OCI-M2 (cell line): Measurements from ENCODE around the gene PAX6.
"Not testable (repeated sequence)": the region's sequence is repeated elsewhere in the genome, so short reads cannot be mapped to it uniquely, and the experiment has no call there.

Experiments
- DNase-seq: peaks from one replicate; lab custom pipeline; 2025; ENCODE audit not compliant: unreplicated experiment; lab: John Stamatoyannopoulos, UW

The PAX6 gene

DNA sequence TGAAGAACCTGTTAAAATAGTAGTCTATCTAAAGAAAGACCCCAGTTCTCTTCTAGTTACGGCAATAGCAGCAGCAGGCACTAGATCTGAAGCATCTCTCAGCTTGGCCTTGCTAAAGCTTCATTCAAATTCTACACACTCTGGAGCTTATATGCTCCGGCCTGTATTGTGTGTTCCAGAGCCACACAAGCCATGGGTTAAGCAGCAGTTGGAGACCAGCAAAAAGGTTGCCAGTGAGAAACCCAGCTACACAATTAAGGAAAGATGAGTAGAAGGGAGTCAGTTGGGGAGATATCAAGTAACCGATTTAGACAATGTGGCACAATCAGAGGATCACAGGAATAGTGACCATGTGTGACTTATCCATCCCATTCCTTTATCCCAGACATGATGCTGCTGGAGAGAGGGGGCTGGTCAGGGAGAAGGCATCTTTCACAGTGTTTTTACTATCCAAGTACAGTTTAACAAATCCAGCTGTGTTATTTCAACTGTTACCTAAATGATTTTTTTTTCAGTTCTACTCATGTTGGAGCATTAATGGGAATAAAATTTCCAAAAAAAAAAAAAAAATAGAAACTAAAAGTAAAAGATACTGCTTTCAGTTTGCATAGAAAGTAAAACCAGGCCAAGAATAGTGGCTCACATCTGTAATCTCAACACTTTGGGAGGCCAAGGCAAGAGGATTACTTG is 41.0 kb downstream of the PAX6 start:
- no peak for DNase-seq

DNA sequence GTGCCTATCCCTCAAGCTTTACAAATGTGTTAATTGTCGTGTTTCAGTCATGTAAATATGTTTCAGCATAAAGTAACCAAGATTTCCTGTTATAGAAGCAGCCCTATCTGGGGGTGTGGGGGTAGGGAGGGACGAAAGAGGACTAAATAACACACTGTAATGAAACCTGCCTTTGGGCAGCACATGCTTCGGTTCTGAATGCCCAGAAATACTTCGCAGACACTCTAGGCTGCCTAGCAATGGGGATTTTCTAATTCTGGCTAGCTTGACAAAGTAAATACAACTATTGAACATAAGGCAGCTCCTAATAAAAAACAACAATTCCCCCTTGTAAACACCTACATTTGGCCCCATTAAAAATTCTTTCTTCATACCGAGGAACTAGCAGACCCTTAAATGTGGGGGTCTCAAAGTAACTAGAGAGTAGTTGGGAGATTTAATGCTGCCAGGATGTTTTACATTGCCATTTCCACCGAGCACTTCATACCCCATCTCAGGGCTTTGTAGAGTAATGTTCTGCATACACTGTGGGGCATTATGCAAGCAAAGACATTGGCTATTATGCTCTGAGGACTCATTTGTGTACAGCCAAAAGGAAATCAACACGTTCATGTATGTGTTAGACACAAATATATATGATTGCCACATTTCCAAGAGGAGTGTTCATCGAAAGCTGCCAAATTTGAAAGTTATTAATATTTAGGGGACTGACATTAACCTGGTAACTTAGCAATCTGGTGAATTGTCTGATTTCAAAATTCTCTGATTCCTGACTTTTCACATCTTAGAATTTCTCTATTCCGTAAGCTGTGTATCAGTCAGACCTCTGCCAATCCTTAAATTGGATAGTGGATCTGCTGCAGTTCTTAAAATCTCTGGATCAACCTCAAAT is 42.1 kb downstream of the PAX6 start:
- DNase-seq = no peak

DNA sequence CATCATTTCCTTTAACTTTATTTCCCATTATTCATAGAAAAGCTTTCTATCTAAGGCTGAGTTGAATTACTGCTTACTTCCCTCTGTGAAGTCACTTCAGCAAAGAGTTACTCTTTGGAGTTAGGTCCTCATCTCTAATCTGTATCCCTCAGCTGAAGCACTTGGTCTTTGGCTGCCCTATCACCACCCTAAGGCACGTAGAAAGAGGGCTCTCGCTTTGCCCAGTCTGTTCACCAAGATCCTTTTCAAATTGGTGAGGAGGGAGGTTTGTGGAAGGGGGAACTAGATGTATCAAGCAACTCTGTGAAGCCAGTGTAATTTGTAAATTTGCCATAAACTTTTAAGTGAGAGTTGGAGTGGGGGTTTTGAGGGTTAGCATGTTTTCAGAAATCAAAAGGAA is 43.4 kb downstream of the PAX6 start:
- no peak for DNase-seq

DNA sequence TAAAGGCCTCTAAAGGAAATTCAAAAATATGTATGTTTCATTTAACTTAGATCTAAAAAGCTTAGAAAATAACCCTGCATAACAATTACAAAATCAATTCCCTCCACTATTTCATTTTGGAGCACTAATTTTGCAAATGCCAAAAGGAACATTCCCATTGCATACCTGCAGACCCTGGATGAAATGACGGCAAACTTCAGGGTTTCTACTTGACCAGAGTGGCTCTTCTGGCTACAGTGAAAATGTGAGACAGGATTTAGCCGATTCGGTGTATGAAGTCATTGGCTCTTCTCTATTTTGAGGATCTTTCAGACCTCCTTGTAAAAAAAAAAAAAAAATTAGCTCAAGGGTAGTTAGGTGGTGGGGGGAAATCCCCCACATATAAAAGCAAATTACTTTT is 44.1 kb downstream of the PAX6 start:
- no peak for DNase-seq

DNA sequence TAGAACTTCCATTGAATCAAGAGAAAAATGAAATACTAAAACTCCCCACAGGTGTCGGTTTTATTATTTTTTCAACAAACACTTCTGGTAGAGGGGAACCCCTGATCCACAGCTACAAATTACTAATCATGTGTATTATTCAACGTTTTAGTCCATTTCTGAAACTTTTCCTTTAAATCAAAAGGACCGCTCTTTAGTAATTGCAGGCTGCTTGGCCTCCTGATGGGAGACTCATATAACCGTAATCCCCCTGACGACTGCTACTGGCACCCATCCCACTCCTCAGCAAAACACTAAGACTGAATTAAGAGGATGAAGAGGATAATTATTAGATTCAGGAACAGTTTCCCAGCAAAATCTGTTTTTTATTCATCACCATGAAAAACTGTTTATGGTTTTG is 46.4 kb downstream of the PAX6 start:
- no peak for DNase-seq

DNA sequence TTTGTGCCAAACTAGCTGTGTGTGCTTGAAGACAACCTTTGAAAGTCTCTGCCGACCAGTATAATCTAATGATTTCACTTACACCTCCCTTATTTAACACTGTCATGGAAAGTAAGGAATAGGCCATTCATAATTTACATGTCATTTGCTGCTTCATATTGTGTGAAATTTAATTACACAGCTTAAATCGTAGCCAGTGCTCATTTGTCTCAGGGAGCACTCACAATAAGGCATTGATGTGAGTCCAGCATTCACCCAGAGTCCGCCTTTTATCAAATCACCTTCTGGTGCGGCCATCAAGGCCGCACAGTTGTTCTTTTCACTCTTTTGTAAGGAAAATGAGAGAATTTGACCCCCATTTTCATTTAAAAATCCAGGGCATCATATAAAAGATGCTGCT is 46.9 kb downstream of the PAX6 start:
- DNase-seq = no peak

- no peak for DNase-seq
Observed at GRCh38 chr11:31763296-31763695, 47.8 kb downstream of the PAX6 start.

GRCh38 chr11:31761636-31762035 is 49.5 kb downstream of the PAX6 start:
- no peak for DNase-seq

DNA sequence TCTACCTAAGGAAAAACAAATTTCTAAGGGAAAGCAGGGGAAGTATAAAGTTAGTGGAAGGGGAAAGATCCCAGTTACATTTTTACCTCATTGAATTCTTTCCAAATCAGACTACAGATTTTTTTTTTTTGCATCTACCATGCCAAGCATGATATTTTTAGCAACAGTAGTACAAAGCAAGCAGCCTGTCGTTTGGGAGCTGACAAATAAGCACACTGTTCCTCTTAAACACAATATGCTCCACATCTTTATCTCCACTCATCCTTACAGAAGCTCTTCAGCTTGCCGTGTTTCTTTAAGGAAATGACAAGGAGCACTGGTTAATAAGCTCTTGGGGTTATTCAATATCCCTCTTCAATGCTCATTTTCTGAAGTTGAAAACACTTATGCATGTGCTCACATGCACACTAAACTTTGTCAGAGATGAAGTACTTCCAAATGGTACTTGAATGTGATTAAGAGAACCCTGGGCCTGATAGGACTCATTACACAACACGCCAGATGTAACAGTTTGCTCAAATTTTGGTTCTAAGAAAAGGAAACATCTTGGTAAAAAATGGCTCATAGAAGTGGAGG is 53.8 kb downstream of the PAX6 start:
- no peak for DNase-seq

- no peak for DNase-seq
Observed at GRCh38 chr11:31747581-31747980, 63.5 kb downstream of the PAX6 start.

DNA sequence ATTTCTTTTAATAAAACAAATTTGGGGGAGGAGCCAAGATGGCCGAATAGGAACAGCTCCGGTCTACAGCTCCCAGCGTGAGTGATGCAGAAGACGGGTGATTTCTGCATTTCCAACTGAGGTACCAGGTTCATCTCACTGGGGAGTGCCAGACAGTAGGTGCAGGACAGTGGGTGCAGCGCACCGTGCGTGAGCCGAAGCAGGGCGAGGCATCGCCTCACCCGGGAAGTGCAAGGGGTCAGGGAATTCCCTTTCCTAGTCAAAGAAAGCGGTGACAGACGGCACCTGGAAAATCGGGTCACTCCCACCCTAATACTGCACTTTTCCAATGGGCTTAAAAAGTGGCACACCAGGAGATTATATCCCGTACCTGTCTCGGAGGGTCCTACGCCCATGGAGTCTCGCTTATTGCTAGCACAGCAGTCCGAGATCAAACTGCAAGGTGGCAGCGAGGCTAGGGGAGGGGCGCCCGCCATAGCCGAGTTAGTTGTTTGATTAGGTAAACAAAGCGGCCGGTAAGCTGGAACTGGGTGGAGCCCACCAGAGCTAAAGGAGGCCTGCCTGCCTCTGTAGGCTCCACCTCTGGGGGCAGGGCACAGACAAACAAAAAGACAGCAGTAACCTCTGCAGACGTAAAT is 70.3 kb downstream of the PAX6 start:
- DNase-seq = not testable (repeated sequence)

DNA sequence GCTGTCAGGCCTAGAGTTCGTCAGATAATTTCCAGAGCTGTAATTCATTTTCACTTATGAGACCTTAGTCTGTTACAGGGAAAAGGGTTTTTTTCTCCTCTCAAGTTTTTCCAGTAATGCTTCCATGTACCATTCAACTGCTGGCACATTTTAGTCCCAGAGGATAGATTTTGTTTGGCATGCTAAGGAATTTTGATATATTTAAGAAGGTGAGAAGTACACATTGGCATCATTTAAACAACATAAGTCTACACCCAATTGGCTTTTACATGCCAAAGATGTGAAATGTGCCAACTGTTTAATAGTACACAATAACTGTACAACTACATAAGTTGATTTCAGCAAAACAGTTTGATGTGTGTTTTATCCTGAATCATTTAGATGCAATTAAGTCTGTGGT is 71.0 kb downstream of the PAX6 start:
- DNase-seq = no peak
